Measurements from ENCODE around the gene MAK. TPM values are rescaled to one million over a fixed set of nuclear protein-coding genes. Genes with fewer than 3 reads are reported as not detected.
"Not testable (repeated sequence)": the region's sequence is repeated elsewhere in the genome, so short reads cannot be mapped to it uniquely, and the experiment has no call there.

MAK gene
- total RNA-seq, 4 donors from 2014 or later: 0.27 TPM; not detected in 3

GRCh38 chr6:10883312-10884244 lies 45.2 kb upstream of the MAK start:
- H3K27ac ChIP-seq: no peak overlapping the region
- peaks cover 0 to 9% of the 10 kb centered on the region in 2 donors for H3K27me3 ChIP-seq
- H3K4me1 ChIP-seq: no peaks in the 10 kb centered on the region
- DNase-seq: no peak
- no peak overlapping the region for H3K4me3 ChIP-seq
- no peaks in the 10 kb centered on the region for H3K9me3 ChIP-seq
- no peaks in the 10 kb centered on the region for H3K36me3 ChIP-seq
- TF ChIP-seq CTCF (IDR thresholded peaks at IDR 0.05): no peak
- TF ChIP-seq POLR2A (IDR thresholded peaks at IDR 0.05): no peak

GRCh38 chr6:10882657-10883171 lies 44.4 kb upstream of the MAK start:
- H3K36me3 ChIP-seq: no peaks in the 10 kb centered on the region
- no peaks in the 10 kb centered on the region for H3K4me1 ChIP-seq
- no peak overlapping the region for H3K27ac ChIP-seq
- no peak overlapping the region for H3K4me3 ChIP-seq
- H3K27me3 ChIP-seq: peaks cover 0 to 9% of the 10 kb centered on the region in 2 donors
- no peak for DNase-seq
- no peaks in the 10 kb centered on the region for H3K9me3 ChIP-seq
- TF ChIP-seq POLR2A (IDR thresholded peaks at IDR 0.05) (no peak), CTCF (IDR thresholded peaks at IDR 0.05) (no peak)

GRCh38 chr6:10882253-10882630 lies 43.9 kb upstream of the MAK start:
- not testable (repeated sequence) for H3K4me3 ChIP-seq, H3K4me1 ChIP-seq, H3K36me3 ChIP-seq, DNase-seq, H3K9me3 ChIP-seq, H3K27me3 ChIP-seq, H3K27ac ChIP-seq

- Histone ChIP-seq H3K4me1 (no peaks in the 10 kb centered on the region), H3K4me3 (no peak overlapping the region), H3K27ac (no peak overlapping the region), H3K36me3 (no peaks in the 10 kb centered on the region), H3K27me3 (peaks cover 0 to 5% of the 10 kb centered on the region in 2 donors), H3K9me3 (no peaks in the 10 kb centered on the region)
- no peak for TF ChIP-seq CTCF (IDR thresholded peaks at IDR 0.05)
- TF ChIP-seq POLR2A (IDR thresholded peaks at IDR 0.05): no peak
- DNase-seq: no peak
Measured at GRCh38 chr6:10880366-10880765, 42.0 kb upstream of the MAK start.

GRCh38 chr6:10877871-10878270 lies 39.5 kb upstream of the MAK start:
- H3K27me3 ChIP-seq: no peaks in the 10 kb centered on the region
- H3K36me3 ChIP-seq: no peaks in the 10 kb centered on the region
- TF ChIP-seq CTCF (IDR thresholded peaks at IDR 0.05) (no peak), POLR2A (IDR thresholded peaks at IDR 0.05) (no peak)
- H3K4me1 ChIP-seq: no peaks in the 10 kb centered on the region
- no peaks in the 10 kb centered on the region for H3K9me3 ChIP-seq
- H3K27ac ChIP-seq: no peak overlapping the region
- no peak overlapping the region for H3K4me3 ChIP-seq
- no peak for DNase-seq

- Histone ChIP-seq H3K4me3 (no peak overlapping the region), H3K27me3 (no peaks in the 10 kb centered on the region), H3K27ac (no peak overlapping the region), H3K9me3 (no peaks in the 10 kb centered on the region), H3K4me1 (no peaks in the 10 kb centered on the region), H3K36me3 (no peaks in the 10 kb centered on the region)
- TF ChIP-seq CTCF (IDR thresholded peaks at IDR 0.05) (no peak), POLR2A (IDR thresholded peaks at IDR 0.05) (no peak)
- no peak for DNase-seq
Measured at GRCh38 chr6:10877012-10877411, 38.7 kb upstream of the MAK start.
